Activated effector memory CD4-positive, alpha-beta T cell treated with anti-CD3 and anti-CD28 coated beads, Interleukin-2, amount 50 U/mL, for 16 hours (primary cell): ENCODE results near the gene PHYHIPL.

Experiments used
- DNase-seq: peaks from one replicate; pipeline ENCODE4 v3.0.0-alpha.2; 2020

The PHYHIPL gene

DNA sequence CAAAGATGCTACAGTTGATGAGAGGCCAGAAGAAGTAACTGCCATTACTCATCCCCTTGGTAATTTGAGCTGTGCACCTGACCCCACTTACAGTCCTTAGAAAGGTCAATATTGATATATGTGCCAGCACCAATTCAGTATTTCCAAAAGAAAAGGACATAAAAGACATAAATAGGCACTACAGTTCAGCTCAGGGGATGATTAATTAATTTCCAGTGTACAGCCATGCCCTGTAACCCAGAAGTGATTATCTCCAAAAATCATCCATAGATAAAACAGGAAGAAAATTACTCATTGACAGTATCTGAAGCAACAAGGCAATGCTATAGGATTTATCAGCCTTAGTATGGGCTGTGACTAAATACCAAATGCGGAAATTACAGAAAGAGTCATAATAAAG, 82.4 kb downstream of the PHYHIPL start:
- no peak for DNase-seq

DNA sequence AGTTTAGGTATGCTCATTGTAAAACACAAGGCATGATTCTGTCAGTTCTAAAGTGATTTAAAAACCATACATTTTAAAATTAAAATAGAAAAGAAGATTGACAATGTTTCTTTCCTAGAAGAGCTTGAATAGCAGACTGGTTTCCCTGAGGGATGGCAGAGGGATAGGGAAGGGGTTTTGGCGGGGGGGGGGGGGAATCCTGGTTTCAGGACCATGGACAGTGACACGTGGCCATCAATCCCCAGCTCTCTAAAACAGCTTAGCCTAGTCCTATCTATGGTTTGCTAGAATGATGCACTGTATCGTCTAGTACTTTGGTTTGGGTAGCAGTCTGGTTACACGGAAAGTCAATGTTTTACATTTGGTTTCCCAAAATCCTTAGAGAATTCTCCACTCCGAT, 88.7 kb downstream of the PHYHIPL start:
- no peak for DNase-seq

DNA sequence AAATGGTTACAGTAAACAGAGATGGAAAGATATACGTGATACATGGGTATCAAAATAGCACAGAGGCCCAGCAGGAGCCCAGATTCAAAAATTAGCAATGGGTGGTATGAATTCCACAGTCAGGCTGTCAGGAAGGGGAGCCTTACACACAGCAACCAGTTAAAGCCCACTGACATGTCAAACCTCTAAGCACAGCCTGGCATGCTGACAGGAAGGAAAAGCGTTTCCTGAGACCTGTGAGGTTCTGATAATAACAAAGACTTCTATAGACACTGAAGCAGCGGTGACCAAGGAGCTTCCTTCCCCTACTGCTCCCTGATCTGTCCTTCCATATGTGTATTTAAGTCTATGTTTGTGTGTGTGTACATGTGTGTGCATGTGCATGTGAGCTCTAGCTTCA, 89.9 kb downstream of the PHYHIPL start:
- no peak for DNase-seq

DNA sequence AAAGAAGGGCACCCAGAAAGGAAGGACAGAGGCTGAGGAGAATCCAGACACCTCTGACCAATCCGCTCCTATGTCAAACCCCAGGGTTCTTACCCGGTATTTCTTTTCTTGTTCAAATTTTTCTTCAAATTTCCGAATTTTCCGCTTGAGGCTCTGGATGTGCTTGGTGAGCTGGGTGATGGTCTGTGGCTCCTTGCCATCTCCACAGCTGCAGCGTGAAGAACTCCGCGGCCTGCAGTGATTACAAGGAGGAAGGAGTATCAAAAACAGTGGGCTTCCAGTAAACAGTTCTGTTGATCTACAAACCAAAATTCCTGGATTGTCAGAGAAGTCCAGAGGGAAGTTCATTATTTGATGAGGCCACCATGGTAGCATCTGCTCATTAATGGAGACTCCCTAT, 92.0 kb downstream of the PHYHIPL start:
- no peak for DNase-seq

DNA sequence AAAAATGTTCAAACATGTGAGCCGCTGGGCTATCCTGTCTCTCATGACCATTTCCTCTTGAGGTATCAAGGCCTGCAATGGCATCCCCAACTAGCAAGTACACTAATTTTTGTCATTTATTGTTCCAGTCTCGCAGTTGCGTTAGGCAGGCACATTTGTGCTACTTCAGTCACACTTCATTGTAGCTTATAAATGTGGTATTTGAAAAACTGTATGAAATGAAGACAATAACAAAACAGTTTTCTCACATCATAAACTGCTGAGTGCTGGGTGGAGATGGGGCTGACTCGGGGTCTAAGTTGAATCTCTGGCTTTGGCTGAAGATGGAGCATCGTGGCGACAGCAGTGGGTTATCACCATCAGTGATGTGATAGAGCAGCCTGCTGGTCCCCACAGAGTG, 93.2 kb downstream of the PHYHIPL start:
- DNase-seq, result no peak

DNA sequence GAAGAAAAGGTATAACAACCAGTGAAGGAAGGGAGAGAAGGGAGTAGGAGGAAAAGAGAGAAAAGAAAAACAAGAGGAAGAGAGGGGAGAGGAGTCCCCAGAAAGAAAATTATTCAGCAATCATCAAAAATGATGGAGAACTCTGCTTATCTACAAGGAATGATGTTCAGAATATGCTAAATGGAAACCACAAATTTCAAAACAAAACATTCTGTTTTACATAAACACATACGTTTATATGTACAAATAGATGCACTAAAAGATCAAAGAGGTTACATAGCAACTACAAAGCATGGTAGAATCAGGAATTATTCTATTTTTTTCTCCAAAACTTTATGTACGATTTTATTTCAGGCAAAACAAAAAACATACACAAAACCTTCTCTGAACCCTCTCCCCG, 94.0 kb downstream of the PHYHIPL start:
- no peak for DNase-seq

DNA sequence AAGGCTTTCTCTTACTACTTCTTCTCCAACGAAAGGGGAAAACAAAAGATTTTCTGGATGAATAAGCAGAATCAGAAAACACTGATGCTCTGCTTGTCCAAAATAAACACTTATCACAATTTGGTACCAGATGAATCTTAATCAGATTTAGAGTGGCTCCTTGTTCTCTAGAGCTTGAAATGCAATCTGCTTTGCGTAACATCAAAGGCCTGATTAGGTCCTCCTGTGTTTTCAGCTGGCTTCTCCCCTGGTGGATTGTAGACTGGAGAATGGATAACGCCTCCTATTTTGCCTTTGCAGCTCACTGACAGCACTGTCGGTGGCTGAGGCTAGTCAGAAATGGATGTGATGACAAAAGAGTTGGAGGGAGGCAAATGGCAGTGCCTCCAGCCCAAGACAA, 94.7 kb downstream of the PHYHIPL start:
- no peak for DNase-seq

DNA sequence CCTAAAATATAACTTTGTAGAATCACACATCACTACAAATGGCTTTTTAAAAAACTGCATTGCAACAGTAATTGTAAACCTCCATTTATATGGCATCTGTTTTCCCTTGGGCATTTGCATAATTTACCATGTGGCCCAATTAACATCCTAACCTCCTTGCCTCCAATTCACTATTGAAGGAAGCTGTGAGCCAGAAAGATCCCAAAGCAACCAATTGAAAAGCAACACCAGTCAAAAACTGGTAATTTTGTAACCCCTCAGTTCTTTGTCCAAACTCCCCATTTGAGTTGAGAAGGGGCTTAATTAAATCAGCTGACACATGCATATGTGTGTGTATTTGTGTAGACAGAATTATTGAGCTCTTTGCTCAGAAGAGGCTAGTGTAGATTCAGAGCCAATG, 95.6 kb downstream of the PHYHIPL start:
- DNase-seq, result no peak

DNA sequence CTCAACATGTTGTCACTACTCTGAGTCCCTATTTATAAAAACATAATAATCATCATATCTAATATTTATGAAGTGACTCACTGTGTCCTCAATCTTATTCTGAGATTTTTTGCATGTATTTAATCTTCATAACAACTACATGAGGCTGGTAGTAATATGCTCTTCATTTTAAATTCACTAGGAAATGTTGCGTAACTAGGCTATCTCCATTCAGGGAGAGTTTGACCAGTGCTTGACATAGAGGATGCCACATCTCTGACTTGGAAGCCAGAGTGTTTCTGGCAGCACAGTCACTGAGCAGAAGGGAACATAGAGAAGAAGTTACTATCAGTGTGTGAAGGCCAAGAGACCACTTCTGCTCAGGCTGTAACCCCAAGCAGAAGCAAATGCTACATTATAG, 97.0 kb downstream of the PHYHIPL start:
- no peak for DNase-seq

DNA sequence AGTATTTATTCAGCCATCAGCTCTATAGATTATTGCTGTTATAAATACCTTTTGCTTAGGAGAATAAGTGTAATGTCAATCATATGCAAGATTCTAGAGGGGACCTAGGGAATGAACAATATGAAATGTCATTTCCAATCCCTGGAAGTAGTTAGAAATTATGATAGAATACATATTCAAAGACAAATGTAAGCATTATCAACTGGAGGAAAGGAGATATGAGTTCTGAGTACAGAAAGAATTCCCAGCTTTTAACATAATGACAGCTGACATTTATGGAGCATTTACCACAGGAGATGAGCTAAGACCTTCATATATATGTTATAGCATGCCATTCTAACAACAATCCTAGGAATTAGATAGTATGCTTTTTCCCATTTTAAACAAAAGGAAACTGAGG, 99.7 kb downstream of the PHYHIPL start:
- no peak for DNase-seq

DNA sequence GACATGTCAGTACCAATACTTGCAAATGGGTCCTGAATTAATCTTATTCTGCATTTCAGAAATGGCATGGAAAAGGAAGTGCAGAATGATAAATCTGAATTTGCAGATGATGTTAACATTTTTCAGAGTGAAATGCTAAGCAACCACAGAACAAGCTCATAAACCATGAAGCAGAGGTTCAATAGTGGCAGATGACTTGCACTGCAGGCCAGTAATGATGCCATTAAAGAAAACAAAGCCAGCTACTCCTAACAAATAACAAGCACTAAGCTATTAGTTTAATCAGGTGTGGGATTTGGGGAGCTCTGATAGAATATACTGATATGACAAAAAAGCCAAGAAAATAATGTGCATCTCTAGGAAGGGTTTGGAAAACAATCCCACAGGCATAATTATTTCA, 100.5 kb downstream of the PHYHIPL start:
- no peak for DNase-seq

DNA sequence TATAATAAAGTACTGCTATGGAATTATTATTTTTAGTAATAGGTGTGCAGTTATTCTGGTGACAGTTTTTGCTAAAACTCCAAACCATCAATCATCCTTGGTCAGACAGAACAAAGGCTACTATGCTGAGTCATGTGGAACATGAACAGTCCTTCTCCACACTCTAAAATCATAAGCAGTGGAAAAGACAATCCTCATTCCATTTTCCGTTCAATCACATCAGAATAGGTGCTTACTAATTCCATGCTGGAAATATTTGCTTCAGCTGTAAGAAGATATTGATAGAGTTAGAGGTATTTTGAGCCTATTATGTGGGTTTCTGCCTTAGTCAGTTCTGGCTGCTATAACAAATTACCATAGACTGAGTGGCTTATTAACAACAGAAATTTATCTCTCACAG, 103.0 kb downstream of the PHYHIPL start:
- DNase-seq, result no peak

DNA sequence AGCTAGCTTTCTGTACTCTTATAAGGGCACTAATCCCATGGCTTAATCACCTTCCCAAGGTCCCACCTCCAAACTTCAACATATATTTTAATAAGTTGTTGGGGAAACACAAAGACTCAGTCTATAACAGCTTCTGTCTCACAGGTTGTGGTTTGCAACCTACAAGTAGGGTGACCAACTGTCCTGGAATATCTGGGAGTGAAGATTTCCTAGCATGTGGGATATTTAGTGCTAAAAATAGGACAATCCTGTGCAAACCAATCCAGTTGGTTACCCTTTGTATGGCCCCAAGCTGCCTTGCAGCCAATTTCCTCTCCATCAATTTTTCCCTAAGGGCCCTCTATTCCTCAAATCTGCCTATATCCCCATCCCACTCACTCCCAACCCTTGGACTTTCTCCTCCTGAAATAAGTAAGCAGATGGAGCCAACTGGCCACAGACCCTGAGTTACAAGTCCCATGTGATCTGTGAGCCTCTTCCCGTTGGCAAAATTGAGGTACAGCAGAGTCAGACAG, 103.6 kb downstream of the PHYHIPL start:
- DNase-seq, result no peak

DNA sequence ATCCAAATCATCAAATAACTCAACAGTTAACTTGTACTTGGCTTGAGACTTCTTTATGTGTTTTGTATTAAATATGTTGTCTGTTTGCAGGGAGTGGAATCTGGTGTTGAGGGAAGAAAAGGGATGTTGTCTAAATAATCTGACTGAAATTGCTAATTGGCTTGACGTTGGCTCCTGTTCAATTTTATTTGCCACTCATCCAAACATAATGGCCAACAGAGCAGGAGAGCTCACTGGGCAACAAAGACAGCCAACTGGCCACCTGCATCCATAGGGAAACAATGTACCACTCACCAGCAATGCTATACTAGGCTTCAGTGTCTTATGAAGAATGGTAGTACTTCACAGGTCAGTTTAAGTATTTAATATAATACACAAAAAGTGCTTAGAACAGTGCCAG, 105.4 kb downstream of the PHYHIPL start:
- DNase-seq, result no peak

DNA sequence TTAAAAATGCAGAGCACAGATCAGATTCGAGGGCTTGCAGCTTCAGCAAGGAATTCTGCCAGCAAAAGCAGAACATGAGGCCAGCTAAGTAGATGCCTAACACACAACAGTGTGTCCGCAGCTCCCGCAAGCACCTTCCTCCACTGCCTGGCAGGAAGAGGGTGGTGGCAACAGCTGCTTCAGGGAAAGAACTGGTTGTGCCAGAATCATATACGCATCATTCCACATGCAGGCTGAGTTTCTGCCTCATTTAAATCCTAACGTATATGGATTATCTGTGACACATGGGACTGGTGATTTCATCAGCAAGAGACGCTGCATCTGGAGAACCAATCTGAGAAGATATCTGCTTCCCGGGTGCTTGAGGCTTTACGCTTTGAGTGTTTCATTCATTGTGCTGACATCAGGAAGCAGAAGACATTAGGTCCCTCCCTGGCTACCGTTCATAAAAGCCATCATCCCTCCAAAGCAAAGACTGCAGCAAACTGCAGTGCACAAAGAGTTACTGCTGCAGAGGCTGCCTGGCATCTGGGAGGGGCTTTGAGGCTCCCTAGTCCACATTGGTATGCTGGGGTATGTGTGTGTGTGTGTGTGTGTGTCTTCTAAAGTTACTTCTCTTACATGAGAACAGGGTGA, 107.1 kb downstream of the PHYHIPL start:
- no peak for DNase-seq

DNA sequence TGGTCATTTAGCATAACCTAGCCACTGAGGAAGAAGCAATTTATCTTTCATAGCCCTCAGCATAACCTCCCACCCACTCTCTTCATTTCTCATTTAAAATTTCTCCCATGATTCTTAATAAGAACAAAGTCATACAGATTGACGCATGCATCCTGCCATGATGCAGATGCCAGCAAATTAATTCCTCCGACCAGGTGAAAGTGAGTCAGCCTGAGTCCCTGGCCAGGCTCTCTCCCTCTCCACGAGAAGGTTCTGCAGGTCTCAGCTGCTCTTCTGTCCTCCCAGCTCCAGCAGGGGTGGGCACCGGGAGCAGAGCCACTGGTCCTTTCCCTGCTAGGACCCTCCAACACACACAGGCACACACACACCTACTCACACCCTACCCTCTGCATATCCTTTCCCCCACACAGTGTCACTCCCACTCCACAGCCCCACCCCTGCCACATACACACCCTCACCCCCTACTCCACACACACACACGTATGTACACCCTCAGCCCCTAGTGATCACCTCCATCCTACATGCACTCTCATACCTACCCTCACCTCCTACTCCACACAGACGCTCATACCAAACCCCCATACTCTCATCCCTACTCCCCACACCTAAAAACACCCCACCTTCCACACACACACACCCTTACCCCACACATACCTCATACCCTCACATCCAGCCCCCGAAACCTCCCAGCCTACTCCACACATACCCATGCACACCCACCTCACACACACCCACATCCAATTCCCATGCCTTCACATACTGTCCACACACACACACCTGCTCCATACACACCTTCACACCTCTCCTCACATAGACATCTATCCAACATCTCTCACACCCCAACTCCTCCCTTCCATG, 107.9 kb downstream of the PHYHIPL start:
- no peak for DNase-seq

DNA sequence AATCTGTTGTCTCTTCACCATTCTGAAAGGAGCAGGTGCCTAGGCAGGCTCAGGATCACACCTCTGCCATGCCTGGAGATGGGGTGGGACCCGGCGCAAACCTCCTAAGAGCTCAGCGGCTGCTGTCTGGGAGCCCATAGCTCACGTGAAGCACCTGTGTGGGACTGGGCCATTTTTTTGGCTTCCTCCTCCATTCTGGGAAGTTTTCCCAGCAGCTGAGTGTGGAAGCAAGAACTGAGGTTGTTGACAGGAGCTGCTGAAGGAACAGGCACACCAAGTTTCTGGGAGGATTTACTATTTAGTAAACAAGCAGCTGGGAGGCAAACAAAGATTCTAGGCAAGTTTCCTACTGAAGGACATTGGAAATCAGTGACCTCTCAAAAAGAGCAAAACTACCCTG, 108.6 kb downstream of the PHYHIPL start:
- DNase-seq, result no peak

DNA sequence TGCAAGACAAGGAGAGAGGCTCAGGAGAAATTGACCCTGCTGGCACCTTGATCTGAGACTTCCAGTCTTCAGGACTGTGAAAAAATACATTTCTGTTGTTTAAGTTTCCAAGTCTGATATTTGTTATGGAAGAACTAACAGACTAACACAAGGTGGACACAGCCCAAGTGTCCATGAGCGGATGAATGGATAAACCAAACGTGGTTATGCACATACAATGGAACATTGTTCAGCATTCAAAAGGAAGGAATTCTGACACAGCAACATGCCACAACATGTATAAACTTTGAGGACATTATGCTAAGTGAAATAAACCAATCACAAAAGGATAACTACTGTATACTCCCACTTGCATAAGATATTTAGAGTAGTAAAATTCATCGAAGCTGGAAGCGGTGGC, 109.4 kb downstream of the PHYHIPL start:
- no peak for DNase-seq

DNA sequence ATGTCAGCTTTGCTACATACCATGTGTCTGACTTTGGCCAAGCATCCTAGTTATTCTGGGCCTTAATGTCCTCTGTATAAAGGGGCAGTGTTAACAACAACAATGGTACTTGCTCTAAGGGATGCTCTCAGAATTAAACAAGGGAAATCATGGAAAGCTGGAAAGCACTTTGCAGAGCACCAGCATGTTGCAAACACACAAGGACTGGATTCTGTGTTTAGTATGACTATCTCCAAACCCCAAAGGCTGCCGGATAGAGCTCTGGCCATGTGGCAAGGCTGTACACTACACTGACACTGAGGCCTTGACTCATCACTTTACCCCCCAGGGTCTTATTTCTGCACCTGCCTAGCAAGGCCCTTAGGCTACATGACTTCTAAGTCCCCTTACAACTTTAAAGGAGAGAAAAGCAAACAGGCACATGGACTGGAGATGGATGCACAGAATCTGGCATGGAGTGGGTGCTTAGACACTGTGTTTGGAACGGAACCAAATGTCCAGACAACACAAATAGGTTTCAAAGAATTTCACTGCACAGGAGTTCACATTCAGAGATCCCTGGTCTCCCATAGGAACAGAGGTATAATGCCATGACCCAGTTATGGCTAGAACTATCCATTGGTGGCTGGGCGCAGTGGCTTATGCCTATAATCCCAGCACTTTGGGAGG, 111.3 kb downstream of the PHYHIPL start:
- no peak for DNase-seq

DNA sequence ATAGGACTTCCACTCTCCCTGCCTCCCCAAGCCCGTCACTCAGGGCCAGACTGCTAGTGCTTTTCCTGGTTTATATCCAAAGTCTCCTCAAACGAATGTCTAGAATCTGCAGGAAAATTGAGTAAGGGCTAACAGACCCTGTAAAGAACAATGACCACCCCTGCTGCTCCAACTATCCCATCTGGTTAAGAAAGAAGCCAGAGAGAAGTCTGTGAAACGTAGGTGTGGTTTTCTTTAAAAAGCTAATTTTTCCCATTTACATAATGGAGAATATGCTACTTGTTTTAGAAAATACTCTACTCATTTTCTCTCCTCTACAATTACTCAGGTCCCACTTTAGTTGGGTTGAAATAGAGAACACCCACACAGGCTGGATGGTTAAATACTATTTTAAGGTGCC, 113.4 kb downstream of the PHYHIPL start:
- DNase-seq, result no peak

DNA sequence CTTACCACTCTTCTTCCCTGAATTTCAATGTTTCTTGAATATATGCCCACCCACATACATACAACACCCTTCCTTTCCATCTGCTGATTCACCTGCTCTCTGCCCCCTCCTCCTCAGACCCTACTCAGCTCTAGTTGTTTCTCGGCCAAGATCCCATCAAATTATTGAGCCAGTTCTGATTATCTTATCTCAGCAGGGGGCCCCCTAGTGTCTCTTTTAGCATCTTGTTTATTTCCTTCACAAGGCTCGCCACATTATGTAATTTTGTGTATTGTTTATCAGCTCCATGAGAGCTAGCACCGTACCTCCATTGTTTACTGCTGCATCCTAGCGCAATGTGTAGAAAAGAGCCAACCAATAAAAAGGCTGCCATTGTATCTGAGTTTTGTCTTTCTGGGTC, 114.0 kb downstream of the PHYHIPL start:
- DNase-seq, result no peak
